Measurements from ENCODE around the gene RUFY1.
"Not testable (repeated sequence)": the region's sequence is repeated elsewhere in the genome, so short reads cannot be mapped to it uniquely, and the experiment has no call there.

Gene RUFY1

DNA sequence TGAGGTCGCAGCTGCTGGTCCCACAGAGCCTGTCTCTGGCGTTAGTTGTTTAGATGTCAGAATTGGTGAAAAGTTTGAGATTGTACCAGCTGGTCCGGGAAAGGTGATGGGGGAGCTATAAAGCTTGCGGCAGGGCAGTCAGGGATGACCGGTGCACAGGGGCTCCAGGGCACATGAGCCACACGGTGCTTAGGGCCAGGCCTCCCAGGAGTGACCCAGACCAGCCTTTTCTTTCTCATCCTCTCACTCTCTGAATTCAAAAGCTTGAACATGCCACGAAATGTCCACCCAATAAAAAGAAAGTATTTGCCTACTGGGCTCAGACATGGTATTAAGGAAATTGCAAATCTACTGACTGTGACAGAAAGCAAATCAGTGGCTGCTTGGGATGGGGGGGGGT lies 34.9 kb upstream of the RUFY1 start:
- not testable (repeated sequence) for H3K36me3 ChIP-seq (ENCODE audit: control insufficient read depth, insufficient read depth, low read length); H3K27ac ChIP-seq (ENCODE audit: insufficient read depth, low read depth, low read length, poor library complexity, severe bottlenecking); H3K4me1 ChIP-seq (ENCODE audit: control insufficient read depth, insufficient read depth, low read length); H3K27me3 ChIP-seq (ENCODE audit: control insufficient read depth, insufficient read depth, low read length, poor library complexity, severe bottlenecking); H3K4me3 ChIP-seq (ENCODE audit: insufficient read depth, low read depth, low read length); H3K9me3 ChIP-seq (ENCODE audit: control insufficient read depth, low read length)
- WGBS, 2 experiments: 85 to 86% methylated on average over 4 to 5 of the region's 7 CpGs

DNA sequence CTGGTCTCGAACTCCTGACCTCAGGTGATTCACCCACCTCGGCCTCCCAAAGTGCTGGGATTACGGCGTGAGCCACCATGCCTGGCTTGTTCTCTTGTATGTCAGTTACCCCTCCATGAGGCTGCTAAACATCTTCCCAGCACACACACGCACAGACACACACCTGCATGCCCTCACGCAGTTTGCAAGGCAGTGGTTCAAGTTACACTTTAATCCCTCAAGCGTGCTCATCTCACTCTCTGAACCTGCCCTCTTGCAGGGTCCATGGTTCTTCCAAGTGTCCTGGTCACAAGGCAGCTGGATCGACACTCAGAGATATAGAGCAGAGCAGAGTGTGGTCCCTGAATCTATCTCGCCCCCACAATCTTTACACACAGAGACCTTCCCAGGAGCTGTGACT lies 34.1 kb upstream of the RUFY1 start:
- WGBS, 2 experiments: 86 to 88% methylated on average over 9 of the region's 9 CpGs
- Histone ChIP-seq H3K4me1 (ENCODE audit: control insufficient read depth, insufficient read depth, low read length) (no peaks in the 10 kb centered on the region), H3K36me3 (ENCODE audit: control insufficient read depth, insufficient read depth, low read length) (no peaks in the 10 kb centered on the region), H3K27ac (ENCODE audit: insufficient read depth, low read depth, low read length, poor library complexity, severe bottlenecking) (no peak overlapping the region), H3K9me3 (ENCODE audit: control insufficient read depth, low read length) (no peaks in the 10 kb centered on the region), H3K27me3 (ENCODE audit: control insufficient read depth, insufficient read depth, low read length, poor library complexity, severe bottlenecking) (no peaks in the 10 kb centered on the region), H3K4me3 (ENCODE audit: insufficient read depth, low read depth, low read length) (no peak overlapping the region)

DNA sequence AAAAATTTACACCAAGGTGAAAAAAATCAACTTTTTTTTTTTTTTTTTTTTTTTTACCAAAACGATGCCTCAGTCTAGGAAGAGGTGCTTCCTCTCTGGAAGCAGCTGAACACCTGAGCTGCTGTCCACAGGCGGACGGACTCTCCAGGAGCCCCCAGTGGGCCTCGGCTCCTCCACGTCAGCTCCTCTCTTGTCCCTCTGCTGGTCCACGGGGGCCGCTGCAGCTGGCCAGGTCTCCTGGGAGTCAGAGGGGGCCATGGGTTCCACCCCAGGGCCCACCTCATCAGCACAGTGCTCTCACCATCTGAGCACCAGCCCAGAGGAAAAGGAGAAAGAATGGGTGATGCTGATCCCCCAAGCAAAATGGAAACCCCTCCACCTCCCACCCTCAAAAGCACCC lies 32.6 kb upstream of the RUFY1 start:
- H3K4me3 ChIP-seq (ENCODE audit: insufficient read depth, low read depth, low read length); H3K27me3 ChIP-seq (ENCODE audit: control insufficient read depth, insufficient read depth, low read length, poor library complexity, severe bottlenecking); H3K9me3 ChIP-seq (ENCODE audit: control insufficient read depth, low read length); H3K27ac ChIP-seq (ENCODE audit: insufficient read depth, low read depth, low read length, poor library complexity, severe bottlenecking); H3K36me3 ChIP-seq (ENCODE audit: control insufficient read depth, insufficient read depth, low read length); H3K4me1 ChIP-seq (ENCODE audit: control insufficient read depth, insufficient read depth, low read length): not testable (repeated sequence)
- no CpG with 5 or more reads among the region's 7 CpGs for WGBS, 2 experiments

DNA sequence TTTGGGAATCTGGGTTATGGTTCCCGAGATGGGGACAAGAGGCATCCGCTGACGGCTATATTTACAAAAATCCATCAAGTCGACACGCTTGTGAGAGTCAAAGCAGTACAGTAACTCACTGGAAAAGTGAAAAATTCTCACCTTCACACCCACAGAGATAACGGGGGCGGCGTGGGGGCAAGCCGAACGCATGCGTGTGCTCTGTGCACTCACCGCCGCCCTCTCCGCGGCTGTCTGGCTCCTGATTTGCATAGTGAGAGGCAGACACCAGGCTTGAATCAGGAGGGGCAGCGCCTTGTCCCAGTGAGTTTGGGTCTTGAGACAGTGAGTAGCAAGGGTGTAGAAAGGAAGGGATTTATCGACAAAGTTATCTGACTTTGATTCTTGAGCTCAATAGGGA lies 32.0 kb upstream of the RUFY1 start:
- H3K36me3 ChIP-seq (ENCODE audit: control insufficient read depth, insufficient read depth, low read length); H3K4me3 ChIP-seq (ENCODE audit: insufficient read depth, low read depth, low read length); H3K27ac ChIP-seq (ENCODE audit: insufficient read depth, low read depth, low read length, poor library complexity, severe bottlenecking); H3K9me3 ChIP-seq (ENCODE audit: control insufficient read depth, low read length); H3K4me1 ChIP-seq (ENCODE audit: control insufficient read depth, insufficient read depth, low read length); H3K27me3 ChIP-seq (ENCODE audit: control insufficient read depth, insufficient read depth, low read length, poor library complexity, severe bottlenecking): not testable (repeated sequence)
- 88 to 90% methylated on average over 2 to 7 of the region's 17 CpGs for WGBS, 2 experiments

DNA sequence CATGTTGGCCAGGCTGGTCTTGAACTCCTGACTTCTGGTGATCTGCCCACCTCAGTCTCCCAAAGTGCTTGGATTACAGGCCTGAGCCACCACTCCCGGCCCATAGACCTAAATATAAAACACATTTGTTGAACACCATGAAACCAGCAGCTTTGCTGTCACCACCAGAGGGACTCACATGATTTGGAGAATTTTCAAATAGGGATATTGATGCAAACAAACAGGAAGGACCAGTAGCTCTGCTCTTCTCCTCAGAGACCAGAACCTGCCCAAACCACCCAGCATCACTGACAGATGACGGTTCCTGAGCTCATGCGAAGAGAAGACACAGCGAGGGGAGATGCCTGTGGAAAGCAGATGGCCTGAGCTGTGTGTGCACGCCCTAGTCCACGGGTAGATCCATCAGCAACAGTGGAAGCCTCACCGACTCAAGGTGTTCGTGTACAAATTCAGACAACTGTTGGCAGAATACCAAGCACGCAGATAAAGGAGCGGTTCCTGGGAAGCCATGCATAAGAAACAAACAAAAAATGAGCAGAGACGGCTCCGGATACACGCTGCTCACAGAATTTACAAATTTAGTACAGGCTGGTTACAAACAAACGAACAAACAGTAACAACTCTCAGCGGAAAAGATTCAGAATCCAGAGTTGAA lies 30.8 kb upstream of the RUFY1 start:
- H3K36me3 ChIP-seq (ENCODE audit: control insufficient read depth, insufficient read depth, low read length); H3K4me1 ChIP-seq (ENCODE audit: control insufficient read depth, insufficient read depth, low read length); H3K27me3 ChIP-seq (ENCODE audit: control insufficient read depth, insufficient read depth, low read length, poor library complexity, severe bottlenecking); H3K27ac ChIP-seq (ENCODE audit: insufficient read depth, low read depth, low read length, poor library complexity, severe bottlenecking); H3K4me3 ChIP-seq (ENCODE audit: insufficient read depth, low read depth, low read length); H3K9me3 ChIP-seq (ENCODE audit: control insufficient read depth, low read length): not testable (repeated sequence)
- 94 to 96% methylated on average over 14 of the region's 15 CpGs for WGBS, 2 experiments

DNA sequence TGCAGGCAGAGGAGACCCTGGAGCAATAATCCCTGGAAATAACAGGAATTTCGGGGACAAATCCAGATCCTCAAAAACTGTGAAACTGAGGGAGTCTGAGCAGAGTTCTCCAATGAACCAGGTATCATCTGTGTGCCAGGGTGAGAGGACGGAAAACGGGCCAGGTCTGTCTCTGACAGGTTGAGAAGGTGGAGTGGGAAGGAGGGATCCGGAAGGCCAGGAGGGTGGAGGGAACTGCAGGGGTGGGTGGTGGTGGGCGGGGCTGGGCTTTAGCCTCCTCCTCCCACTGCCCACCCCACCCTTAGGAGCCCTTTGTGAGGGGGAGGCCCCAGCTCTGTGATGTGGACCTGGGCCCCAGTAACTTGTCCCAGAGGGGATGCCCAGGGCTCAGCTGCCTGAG lies 28.2 kb upstream of the RUFY1 start:
- not testable (repeated sequence) for H3K4me3 ChIP-seq (ENCODE audit: insufficient read depth, low read depth, low read length); H3K9me3 ChIP-seq (ENCODE audit: control insufficient read depth, low read length); H3K4me1 ChIP-seq (ENCODE audit: control insufficient read depth, insufficient read depth, low read length); H3K36me3 ChIP-seq (ENCODE audit: control insufficient read depth, insufficient read depth, low read length); H3K27ac ChIP-seq (ENCODE audit: insufficient read depth, low read depth, low read length, poor library complexity, severe bottlenecking); H3K27me3 ChIP-seq (ENCODE audit: control insufficient read depth, insufficient read depth, low read length, poor library complexity, severe bottlenecking)
- WGBS, 2 experiments: 82 to 96% methylated on average over 3 of the region's 5 CpGs

DNA sequence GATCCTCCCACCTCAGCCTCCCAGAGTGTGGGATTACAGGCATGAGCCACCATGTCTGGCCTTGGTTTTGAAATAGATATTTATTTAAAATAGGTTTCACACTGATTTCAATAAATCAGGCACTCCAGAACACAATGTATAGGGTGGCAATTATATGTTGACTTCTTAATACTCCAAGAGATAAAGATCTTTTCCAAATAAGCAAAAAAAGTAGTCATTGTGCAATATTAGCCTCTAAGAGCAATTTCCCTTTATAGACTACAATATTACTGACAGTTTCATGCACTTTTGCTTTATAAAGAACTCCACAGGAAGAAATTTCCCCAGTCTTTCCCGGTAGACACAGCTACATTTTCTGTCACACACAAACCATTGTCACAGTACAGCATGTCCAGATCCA lies 23.4 kb upstream of the RUFY1 start:
- Histone ChIP-seq H3K4me1 (ENCODE audit: control insufficient read depth, insufficient read depth, low read length) (no peaks in the 10 kb centered on the region), H3K4me3 (ENCODE audit: insufficient read depth, low read depth, low read length) (no peak overlapping the region), H3K9me3 (ENCODE audit: control insufficient read depth, low read length) (no peaks in the 10 kb centered on the region), H3K27ac (ENCODE audit: insufficient read depth, low read depth, low read length, poor library complexity, severe bottlenecking) (no peak overlapping the region), H3K36me3 (ENCODE audit: control insufficient read depth, insufficient read depth, low read length) (no peaks in the 10 kb centered on the region), H3K27me3 (ENCODE audit: control insufficient read depth, insufficient read depth, low read length, poor library complexity, severe bottlenecking) (peaks cover 5% of the 10 kb centered on the region)
- 92 to 93% methylated on average over 1 of the region's 1 CpG for WGBS, 2 experiments

DNA sequence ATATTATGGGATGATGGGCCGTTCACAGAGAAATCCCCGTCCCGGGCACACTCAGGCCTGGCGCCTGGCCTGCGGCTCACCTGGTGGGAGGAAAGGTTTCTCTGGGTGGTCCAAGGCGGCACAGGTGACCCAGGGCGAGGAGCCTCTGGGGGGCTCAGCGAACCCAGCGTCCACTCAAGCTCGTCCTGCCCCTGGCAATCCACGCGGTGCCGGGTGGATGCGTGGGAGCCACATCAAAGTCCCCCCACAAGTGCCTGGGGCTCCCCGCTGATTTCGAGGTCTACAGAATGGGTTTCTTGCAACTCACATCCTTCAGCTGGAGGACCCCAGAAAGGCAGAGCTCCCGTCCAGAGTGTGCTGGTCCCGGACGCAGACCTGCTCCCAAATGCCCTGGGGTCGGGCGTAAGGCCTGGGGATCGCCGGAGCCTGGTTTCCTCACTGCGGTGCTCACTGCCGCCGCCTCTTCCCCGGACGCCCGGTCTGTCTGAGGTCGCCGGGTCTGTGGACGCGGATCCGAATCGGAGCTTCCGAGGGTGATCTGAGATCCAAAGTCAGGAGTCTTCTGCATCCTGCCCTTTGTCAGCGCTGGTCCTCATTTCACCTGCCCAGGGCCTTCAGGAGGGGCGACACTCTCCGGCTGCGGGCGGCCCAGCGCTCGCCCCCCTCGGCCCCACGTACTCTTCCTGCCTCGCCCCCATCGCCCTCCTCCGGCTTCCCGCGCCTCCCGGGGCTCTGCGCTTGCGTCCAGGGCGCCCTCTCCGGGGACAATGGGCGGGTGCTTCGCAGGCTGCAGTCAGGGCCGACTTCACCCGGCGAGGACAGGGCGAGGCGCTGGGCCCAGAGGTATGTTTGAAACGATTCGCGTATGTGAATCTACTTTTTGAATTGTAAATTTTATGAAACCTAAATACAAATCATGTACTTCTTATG lies 20.0 kb upstream of the RUFY1 start:
- H3K9me3 ChIP-seq (ENCODE audit: control insufficient read depth, low read length): no peaks in the 10 kb centered on the region
- WGBS, 2 experiments: 49% methylated on average over 60 to 65 of the region's 65 CpGs
- no peak overlapping the region for H3K27ac ChIP-seq (ENCODE audit: insufficient read depth, low read depth, low read length, poor library complexity, severe bottlenecking)
- H3K36me3 ChIP-seq (ENCODE audit: control insufficient read depth, insufficient read depth, low read length): no peaks in the 10 kb centered on the region
- H3K4me3 ChIP-seq (ENCODE audit: insufficient read depth, low read depth, low read length): peak overlapping the region; percentile 27
- no peaks in the 10 kb centered on the region for H3K4me1 ChIP-seq (ENCODE audit: control insufficient read depth, insufficient read depth, low read length)
- peaks cover 5% of the 10 kb centered on the region for H3K27me3 ChIP-seq (ENCODE audit: control insufficient read depth, insufficient read depth, low read length, poor library complexity, severe bottlenecking)

DNA sequence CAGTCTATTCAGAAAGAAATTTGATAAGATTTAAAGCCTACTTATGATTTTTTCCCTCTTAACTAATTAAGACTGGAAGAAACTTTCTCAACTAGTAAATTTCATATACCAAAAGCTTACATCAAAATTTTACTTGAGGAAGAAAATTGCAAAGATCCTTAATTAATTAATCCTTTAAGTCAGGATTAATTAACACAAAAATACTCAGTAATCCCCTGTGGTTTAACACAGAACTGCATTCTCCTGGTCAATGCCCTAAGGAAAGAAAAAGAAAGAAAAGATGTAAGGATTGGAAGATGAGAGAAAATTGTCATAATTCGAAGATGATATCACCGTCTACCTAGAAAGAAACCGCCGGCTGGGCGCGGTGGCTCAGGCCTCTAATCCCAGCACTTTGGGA lies 17.3 kb upstream of the RUFY1 start:
- Histone ChIP-seq H3K27me3 (ENCODE audit: control insufficient read depth, insufficient read depth, low read length, poor library complexity, severe bottlenecking) (peaks cover 5% of the 10 kb centered on the region), H3K9me3 (ENCODE audit: control insufficient read depth, low read length) (no peaks in the 10 kb centered on the region), H3K27ac (ENCODE audit: insufficient read depth, low read depth, low read length, poor library complexity, severe bottlenecking) (no peak overlapping the region), H3K4me3 (ENCODE audit: insufficient read depth, low read depth, low read length) (no peak overlapping the region), H3K36me3 (ENCODE audit: control insufficient read depth, insufficient read depth, low read length) (no peaks in the 10 kb centered on the region), H3K4me1 (ENCODE audit: control insufficient read depth, insufficient read depth, low read length) (no peaks in the 10 kb centered on the region)
- 79 to 80% methylated on average over 6 of the region's 6 CpGs for WGBS, 2 experiments

DNA sequence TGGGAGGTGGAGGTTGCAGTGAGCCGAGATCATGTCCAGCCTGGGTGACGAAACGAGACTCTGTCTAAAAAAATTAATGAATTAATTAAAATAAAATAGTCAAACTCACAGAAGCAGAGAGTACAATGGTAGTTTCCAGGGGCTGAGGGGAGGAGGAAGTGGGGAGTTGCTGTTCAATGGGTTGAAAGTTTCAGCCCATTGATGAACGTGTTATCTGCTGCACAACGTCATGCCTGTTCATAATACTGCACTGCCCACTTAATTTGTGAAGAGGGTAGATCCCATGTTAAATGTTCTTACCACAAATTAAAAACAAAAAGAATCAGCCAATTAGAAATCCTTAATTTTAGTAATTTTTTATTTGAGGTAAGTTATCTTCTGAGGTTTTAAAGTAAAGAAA lies 16.4 kb upstream of the RUFY1 start:
- H3K4me3 ChIP-seq (ENCODE audit: insufficient read depth, low read depth, low read length): no peak overlapping the region
- peaks cover 5% of the 10 kb centered on the region for H3K27me3 ChIP-seq (ENCODE audit: control insufficient read depth, insufficient read depth, low read length, poor library complexity, severe bottlenecking)
- no peaks in the 10 kb centered on the region for H3K36me3 ChIP-seq (ENCODE audit: control insufficient read depth, insufficient read depth, low read length)
- H3K27ac ChIP-seq (ENCODE audit: insufficient read depth, low read depth, low read length, poor library complexity, severe bottlenecking): no peak overlapping the region
- H3K9me3 ChIP-seq (ENCODE audit: control insufficient read depth, low read length): no peaks in the 10 kb centered on the region
- H3K4me1 ChIP-seq (ENCODE audit: control insufficient read depth, insufficient read depth, low read length): no peaks in the 10 kb centered on the region
- 93 to 97% methylated on average over 5 of the region's 5 CpGs for WGBS, 2 experiments

All from ectodermal cell (in vitro differentiated cells).